GM18867 (cell line): ENCODE data around the gene RIOK1.
"Not testable (repeated sequence)": the region's sequence is repeated elsewhere in the genome, so short reads cannot be mapped to it uniquely, and the experiment has no call there.

Source experiments
- ATAC-seq: cut with Tn5 transposase; IDR thresholded peaks from one replicate; pipeline ENCODE4 v1.9.1; 2021; ENCODE audit warnings: mild to moderate bottlenecking, moderate library complexity; ENCODE audit not compliant: unreplicated experiment

RIOK1 gene

DNA sequence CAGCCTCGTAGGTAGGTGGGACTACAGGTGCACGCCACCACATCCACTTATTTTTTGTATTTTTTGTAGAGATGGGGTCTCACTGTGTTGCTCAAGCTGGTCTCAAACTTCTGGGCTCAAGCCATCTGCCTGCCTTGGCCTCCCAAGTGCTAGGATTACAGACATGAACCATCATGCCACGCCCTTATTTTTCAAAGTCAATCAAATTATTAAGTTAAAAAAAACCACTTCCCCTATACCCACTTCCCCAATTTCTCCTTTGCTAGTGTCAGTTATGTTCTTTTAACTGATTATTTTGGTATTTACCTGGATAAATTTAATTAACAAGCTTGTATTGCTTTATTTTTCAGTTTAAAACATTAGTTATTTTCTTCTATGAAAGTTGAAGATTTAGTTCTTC lies 49.6 kb downstream of the RIOK1 start:
- ATAC-seq, result no peak

DNA sequence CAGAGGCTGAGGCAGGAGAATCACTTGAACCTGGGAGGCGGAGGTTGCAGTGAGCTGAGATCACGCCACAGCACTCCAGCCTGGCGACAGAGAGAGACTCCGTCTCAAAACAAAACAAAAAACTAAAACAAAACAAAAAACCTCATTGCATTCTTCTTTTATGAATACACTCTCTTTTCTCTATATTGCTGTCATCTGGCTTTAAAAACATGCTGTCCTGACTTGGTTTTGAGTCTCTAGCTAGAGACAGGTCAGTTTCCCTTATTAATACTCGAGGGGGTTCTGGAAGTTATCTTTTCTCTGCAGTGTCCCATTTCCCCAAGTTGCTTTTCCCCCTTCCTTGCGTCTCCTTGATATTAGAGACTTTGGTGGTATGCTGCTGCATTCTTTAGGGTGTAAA lies 50.9 kb downstream of the RIOK1 start:
- no peak for ATAC-seq

DNA sequence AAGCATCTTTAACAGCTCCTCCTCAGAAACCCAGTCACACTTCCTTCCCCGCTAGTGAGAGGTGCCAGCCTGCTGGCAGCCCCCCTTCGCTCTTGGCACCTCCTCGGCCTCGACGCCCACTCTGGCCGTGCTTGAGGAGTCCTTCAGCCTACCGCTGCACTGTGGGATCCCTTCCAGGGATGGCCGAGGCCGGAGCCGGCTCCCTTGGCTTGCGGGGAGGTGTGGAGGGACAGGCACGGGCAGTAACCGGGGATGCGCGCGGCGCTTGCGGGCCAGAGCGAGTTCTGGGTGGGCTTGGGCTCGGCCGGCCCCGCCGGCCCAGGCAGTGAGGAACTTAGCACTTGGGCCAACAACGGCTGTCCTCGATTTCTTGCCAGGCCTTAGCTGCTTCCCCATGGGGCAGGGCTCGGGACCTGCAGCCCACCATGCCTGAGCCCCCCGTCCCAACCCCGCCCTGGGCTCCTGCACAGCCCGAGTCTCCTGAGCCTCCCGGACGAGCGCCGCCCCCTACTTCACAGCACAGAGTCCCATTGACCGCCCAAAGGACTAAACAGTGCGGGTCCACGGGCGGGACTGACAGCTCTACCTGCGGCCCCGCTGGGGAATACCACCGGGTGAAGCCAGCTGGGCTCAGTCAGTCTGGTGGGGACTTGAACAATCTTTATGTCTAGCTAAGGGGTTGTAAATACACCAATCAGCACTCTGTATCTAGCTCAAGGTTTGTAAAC lies 51.6 kb downstream of the RIOK1 start:
- no peak for ATAC-seq

- ATAC-seq, result no peak
Observed at GRCh38 chr6:7442467-7442866, 52.9 kb downstream of the RIOK1 start.

GRCh38 chr6:7445101-7445500 lies 55.5 kb downstream of the RIOK1 start:
- no peak for ATAC-seq

GRCh38 chr6:7445885-7446461 lies 56.4 kb downstream of the RIOK1 start:
- ATAC-seq, result no peak

- ATAC-seq, result no peak
Observed at GRCh38 chr6:7446619-7447325, 57.2 kb downstream of the RIOK1 start.

DNA sequence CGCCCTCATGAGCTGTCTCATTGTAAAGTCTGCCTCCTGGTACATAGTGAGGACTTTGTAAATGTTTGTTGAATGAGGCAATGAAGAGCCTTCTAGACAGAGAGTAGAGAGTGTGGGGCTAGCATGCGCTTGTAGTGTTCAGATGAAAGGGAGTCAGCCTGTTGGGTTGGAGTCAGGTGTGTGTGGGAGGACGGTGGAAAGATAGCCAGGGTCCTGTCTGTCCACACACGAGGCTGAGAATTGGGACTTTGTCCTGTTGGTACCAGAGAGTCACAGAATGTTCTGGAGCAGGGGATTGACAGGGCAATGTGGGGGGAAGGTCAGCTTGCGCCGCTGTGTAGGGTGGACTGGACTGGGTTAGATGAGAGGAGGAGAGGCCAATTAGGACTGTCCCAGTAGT lies 58.6 kb downstream of the RIOK1 start:
- no peak for ATAC-seq

DNA sequence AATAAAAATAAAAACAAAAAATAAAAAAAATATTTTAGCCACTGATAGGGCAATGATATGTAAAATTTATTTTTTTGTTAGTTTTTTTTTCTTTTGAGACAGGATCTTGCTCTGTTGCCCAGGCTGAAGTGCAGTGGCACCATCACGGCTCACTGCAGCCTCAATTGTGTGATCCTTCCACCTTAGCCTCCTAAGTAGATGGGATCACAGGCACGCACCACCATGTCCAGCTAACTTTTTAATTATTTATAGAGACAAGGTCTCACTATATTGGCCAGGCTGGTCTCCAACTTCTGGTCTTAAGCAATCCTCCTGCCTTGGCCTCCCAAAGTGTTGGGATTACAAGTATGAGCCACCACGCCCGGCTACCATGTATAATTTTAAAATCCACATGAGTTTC lies 59.4 kb downstream of the RIOK1 start:
- ATAC-seq, result no peak

GRCh38 chr6:7451326-7451725 lies 61.7 kb downstream of the RIOK1 start:
- ATAC-seq, result no peak

DNA sequence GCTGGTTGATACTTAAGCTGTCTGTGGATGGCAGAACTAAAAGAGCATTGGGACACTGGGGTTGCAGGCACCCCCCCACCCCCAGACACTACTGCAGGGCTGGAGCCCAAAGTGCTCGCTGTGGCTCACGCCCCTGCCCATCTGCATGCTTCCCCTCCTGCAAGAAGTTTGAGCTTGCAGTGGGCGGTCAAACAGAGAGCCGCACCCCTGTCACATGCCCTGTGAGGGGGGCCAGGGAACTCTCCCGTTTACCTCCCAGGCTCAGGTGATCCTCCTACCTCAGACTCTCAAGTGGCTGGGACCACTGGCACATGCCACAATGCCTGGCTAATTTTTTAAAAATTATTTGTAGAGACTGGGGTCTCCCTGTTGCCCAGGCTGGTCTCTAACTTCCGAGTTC lies 63.3 kb downstream of the RIOK1 start:
- ATAC-seq, result no peak

- no peak for ATAC-seq
Observed at GRCh38 chr6:7454696-7455358, 65.2 kb downstream of the RIOK1 start.

DNA sequence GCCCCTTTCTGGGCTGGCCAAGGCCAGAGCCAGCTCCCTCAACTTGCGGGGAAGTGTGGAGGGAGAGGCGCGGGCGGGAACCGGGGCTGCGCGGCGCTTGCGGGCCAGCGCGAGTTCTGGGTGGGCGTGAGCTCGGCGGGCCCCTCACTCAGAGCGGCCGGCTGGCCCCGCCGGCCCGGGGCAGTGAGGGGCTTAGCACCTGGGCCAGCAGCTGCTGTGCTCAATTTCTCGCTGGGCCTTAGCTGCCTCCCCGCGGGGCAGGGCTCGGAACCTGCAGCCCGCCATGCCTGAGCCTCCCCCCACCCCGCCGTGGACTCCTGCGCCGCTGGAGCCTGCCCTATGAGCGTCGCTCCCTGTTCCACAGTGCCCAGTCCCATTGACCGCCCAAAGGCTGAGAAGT lies 66.7 kb downstream of the RIOK1 start:
- ATAC-seq, result not testable (repeated sequence)

DNA sequence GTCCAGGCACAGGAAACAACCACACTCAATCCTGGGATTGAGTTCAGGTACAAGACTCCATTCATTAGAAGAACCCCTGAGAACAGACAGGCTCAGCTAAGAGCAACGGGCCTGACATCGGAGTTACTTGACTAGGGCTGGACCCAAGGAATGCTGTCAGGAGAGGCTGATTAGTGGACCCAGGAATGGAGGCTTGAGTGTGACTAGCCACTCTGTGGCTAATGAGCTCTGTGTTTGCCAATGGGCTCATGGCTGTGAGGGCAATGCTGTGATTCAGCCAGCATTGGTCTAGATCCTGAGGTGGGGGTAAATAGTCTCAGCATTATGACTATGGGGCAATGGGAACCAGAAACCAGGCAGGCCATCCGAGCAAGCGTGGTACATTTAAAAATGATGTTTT lies 71.8 kb downstream of the RIOK1 start:
- no peak for ATAC-seq

DNA sequence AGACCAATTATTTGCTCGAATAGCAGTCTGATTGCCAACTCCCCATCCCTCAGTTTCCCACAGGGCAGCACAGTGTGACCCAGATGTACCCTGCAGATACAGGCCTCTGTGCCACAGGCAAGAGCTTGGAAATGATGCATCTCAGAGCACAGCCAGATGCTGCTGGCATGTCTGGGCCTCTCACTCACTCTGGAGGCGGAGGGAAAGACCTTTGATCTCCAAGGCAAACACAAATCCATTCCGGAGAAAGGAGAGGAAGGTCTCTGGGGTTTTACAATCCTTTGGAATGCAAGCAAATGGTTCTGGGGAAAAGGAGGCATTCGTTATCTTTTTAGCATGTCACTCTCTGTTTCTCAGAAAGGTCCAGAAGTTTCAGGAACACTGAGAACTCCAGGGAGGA lies 74.2 kb downstream of the RIOK1 start:
- ATAC-seq, result no peak

DNA sequence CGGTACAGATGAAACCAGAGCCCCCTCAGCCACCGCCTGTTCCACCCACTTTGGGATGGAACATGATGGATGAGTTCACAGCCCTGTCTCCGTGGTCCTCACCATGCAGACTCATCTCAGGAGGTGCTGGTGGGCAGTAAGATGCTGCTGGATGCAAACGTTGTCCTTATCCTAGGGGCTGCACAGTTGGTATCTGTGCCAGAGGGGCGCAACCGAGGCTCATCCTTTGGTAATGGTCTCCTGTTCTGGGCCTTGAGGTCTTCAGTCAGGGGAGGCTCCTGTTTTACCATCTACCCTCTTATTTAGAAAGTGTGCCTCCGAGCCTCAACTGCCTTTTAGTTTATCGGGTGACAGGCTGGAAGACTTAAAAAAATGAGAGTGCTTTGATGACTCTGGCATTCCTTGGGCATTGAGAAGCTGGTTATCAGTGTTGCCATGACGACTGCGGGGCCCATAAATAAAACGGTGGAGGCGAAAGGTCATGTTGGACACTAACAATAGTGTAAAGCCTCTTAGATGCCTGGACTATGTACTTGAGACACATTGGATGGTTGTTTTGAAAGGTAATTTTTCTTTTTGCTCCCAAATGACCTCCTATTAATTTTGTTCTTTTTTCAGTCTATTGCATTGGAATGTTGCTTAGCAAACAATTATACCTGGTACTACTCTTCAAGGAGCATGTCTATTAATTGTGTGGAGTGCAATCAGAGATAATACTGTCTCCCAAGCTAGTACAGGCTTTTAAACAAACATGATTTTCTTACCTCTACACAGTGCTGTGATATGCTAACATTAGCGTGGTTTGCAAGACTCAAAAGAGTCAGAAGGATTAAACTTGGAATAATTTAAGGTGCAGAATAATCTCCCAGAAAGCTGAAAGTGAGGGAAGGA lies 77.6 kb downstream of the RIOK1 start:
- no peak for ATAC-seq
